GM23338 (cell line): ENCODE results near the gene IDH3B. TPM values are rescaled to one million over a fixed set of nuclear protein-coding genes. Genes with fewer than 3 reads are reported as not detected.

Experiments used
- ATAC-seq: fragments of 200-7000 bp; cut with Tn5 transposase; 3 replicates; pipeline ENCODE4 v1.9.1; 2020
- DNase-seq: peaks from one replicate; pipeline ENCODE4 v3.0.0-alpha.2; 2015; ENCODE audit warnings: low spot score
- H2AFZ ChIP-seq: fragments of 200-600 bp; sonication (generic); 2 replicates; pipeline ENCODE4 v1.8.0; 2016; ENCODE audit warnings: antibody characterized with exemption, mild to moderate bottlenecking, moderate library complexity
- H3F3A ChIP-seq: fragments of 200-600 bp; sonication (generic); replicated peaks from 2 replicates; pipeline ENCODE4 v1.8.0; 2017; ENCODE audit warnings: antibody characterized with exemption, mixed run types, low read depth
- H3K27ac ChIP-seq: fragments of 200-600 bp; sonication (generic); 2 replicates; pipeline ENCODE4 v1.6.1; 2016; ENCODE audit warnings: low read depth
- H3K27me3 ChIP-seq: fragments of 200-600 bp; sonication (generic); 2 replicates; pipeline ENCODE4 v1.8.0; 2016; ENCODE audit warnings: mild to moderate bottlenecking, mixed run types, moderate library complexity; ENCODE audit not compliant: insufficient read depth
- H3K36me3 ChIP-seq: fragments of 200-600 bp; sonication (generic); 2 replicates; pipeline ENCODE4 v1.8.0; 2016; ENCODE audit warnings: mild to moderate bottlenecking; ENCODE audit not compliant: insufficient read depth
- H3K4me1 ChIP-seq: fragments of 200-600 bp; sonication (generic); 2 replicates; pipeline ENCODE4 v1.8.0; 2016; ENCODE audit warnings: mild to moderate bottlenecking, moderate library complexity; ENCODE audit not compliant: insufficient read depth
- H3K4me2 ChIP-seq: fragments of 200-600 bp; sonication (generic); 2 replicates; pipeline ENCODE4 v1.7.1; 2017; ENCODE audit warnings: mixed run types
- H3K4me3 ChIP-seq: fragments of 200-600 bp; sonication (generic); 2 replicates; pipeline ENCODE4 v1.6.1; 2016; ENCODE audit warnings: mixed run types
- H3K79me2 ChIP-seq: fragments of 200-600 bp; sonication (generic); replicated peaks from 2 replicates; pipeline ENCODE4 v1.8.0; 2017; ENCODE audit warnings: mild to moderate bottlenecking; ENCODE audit not compliant: insufficient read depth
- H3K9me2 ChIP-seq: fragments of 200-600 bp; sonication (generic); 2 replicates; pipeline ENCODE4 v1.8.0; 2017; ENCODE audit not compliant: insufficient read depth
- H4K20me1 ChIP-seq: fragments of 200-600 bp; sonication (generic); replicated peaks from 2 replicates; pipeline ENCODE4 v1.8.0; 2017; ENCODE audit warnings: mild to moderate bottlenecking; ENCODE audit not compliant: insufficient read depth
- H3K27ac Mint-ChIP-seq: 2 replicates; pipeline ENCODE4 v1.8.0; 2020; ENCODE audit warnings: inconsistent platforms, mild to moderate bottlenecking, moderate library complexity, mixed read lengths
- H3K27me3 Mint-ChIP-seq: 3 replicates; pipeline ENCODE4 v1.8.0; 2022; ENCODE audit warnings: low read depth, mild to moderate bottlenecking, moderate library complexity, mixed read lengths, inconsistent platforms; ENCODE audit not compliant: insufficient read depth, poor library complexity
- H3K36me3 Mint-ChIP-seq: 3 replicates; pipeline ENCODE4 v1.8.0; 2021; ENCODE audit warnings: low read depth, mild to moderate bottlenecking, inconsistent platforms, moderate library complexity, mixed read lengths
- H3K4me1 Mint-ChIP-seq: 3 replicates; pipeline ENCODE4 v1.8.0; 2020; ENCODE audit warnings: mild to moderate bottlenecking, inconsistent platforms, mixed read lengths
- H3K4me3 Mint-ChIP-seq: 3 replicates; pipeline ENCODE4 v1.8.0; 2021; ENCODE audit warnings: moderate library complexity, mild to moderate bottlenecking, inconsistent platforms, mixed read lengths
- H3K9me3 Mint-ChIP-seq: 3 replicates; pipeline ENCODE4 v1.8.0; 2020; ENCODE audit warnings: moderate library complexity, mild to moderate bottlenecking, inconsistent platforms, mixed read lengths
- CREB1 ChIP-seq: fragments of 250-450 bp; sonication (Bioruptor Pico); IDR thresholded peaks from 2 replicates; pipeline ENCODE4 v1.5.0; 2020; ENCODE audit warnings: low read depth, mild to moderate bottlenecking, moderate library complexity
- EZH2 ChIP-seq: fragments of 200-600 bp; sonication (generic); IDR thresholded peaks from one replicate; pipeline ENCODE4 v1.8.0; 2017; ENCODE audit warnings: antibody characterized with exemption, mild to moderate bottlenecking, low read depth; ENCODE audit not compliant: unreplicated experiment
- EZH2phosphoT487 ChIP-seq: fragments of 200-600 bp; sonication (generic); IDR thresholded peaks from one replicate; pipeline ENCODE4 v1.8.1; 2018; ENCODE audit warnings: antibody characterized with exemption; ENCODE audit not compliant: unreplicated experiment
- JUNB ChIP-seq: IDR thresholded peaks from one replicate; pipeline ENCODE4 v1.6.1; 2016; ENCODE audit warnings: antibody characterized with exemption; ENCODE audit not compliant: unreplicated experiment
- NANOG ChIP-seq: IDR thresholded peaks from 2 replicates; pipeline ENCODE4 v1.6.1; 2016; ENCODE audit warnings: antibody characterized with exemption, borderline replicate concordance
- POLR2AphosphoS5 ChIP-seq: IDR thresholded peaks from 2 replicates; pipeline ENCODE4 v1.6.1; 2016; ENCODE audit warnings: antibody characterized with exemption, low read depth
- STAT1 ChIP-seq: IDR thresholded peaks from one replicate; pipeline ENCODE4 v1.6.1; 2016; ENCODE audit warnings: antibody characterized with exemption; ENCODE audit not compliant: unreplicated experiment
- ZNF114 ChIP-seq: fragments of 250-450 bp; sonication (Bioruptor Pico); IDR thresholded peaks from 2 replicates; pipeline ENCODE4 v1.5.0; 2020; ENCODE audit warnings: mild to moderate bottlenecking, moderate library complexity
- ZNF331 ChIP-seq: fragments of 250-450 bp; sonication (Bioruptor Pico); IDR thresholded peaks from 2 replicates; pipeline ENCODE4 v1.5.0; 2020; ENCODE audit warnings: low read depth, mild to moderate bottlenecking, moderate library complexity
- polyA plus RNA-seq: library from polyadenylated mRNA; unstranded; fragments of >200 nt; fragmentation: Nextera tagmentation; extraction: Ambion mirVana; gene quantifications from 2 replicates; pipeline ENCODE4 v1.2.1, GENCODE V29; 2016
- total RNA-seq: library from RNA; depleted of rRNA; stranded (reverse); fragments of >200 nt; shearing (Covaris generic); gene quantifications from 2 replicates; pipeline ENCODE4 v1.2.3, GENCODE V29; 2014
- TF ChIP-seq, protein P1 (sequence below): IDR thresholded peaks from one replicate; pipeline ENCODE4 v1.6.1; 2018; ENCODE audit warnings: antibody characterized with exemption; ENCODE audit not compliant: unreplicated experiment
- TF ChIP-seq, protein P2 (sequence below), 2 experiments: fragments of 200-600 bp in 1 of 2; sonication (generic) in 1 of 2; conservative IDR thresholded peaks; 2 replicates each; pipeline versions ENCODE4 v1.5.1 to v1.6.1; 2016 to 2017; ENCODE audit warnings: antibody characterized with exemption in 2 of 2, low read depth in 2 of 2, mild to moderate bottlenecking in 2 of 2, moderate library complexity in 1 of 2

IDH3B gene
- total and polyA plus RNA-seq, 2 experiments from 2014 or later, result 87.1 to 126 TPM

DNA sequence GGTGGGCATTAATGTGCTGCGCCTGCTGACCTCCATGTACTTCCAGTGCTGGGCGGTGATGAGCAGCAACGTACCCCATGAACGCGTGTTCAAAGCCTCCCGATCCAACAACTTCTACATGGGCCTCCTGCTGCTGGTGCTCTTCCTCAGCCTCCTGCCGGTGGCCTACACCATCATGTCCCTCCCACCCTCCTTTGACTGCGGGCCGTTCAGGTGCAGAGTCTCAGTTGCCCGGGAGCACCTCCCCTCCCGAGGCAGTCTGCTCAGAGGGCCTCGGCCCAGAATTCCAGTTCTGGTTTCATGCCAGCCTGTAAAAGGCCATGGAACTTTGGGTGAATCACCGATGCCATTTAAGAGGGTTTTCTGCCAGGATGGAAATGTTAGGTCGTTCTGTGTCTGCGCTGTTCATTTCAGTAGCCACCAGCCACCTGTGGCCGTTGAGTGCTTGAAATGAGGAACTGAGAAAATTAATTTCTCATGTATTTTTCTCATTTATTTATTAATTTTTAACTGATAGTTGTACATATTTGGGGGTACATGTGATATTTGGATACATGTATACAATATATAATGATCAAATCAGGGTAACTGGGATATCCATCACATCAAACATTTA is 46.8 kb downstream of the IDH3B start:
- H3K9me3 Mint-ChIP-seq, result no peaks in the 10 kb centered on the region; the same call in 2 of the 3 replicates
- peaks cover 9% of the 10 kb centered on the region for H3K27me3 Mint-ChIP-seq
- no peak for DNase-seq
- H3K9me2 ChIP-seq, result 0 out of 2 replicates have a peak, but pooled peaks cover 6% of the 10 kb centered on the region
- H4K20me1 ChIP-seq, result no peaks in the 10 kb centered on the region
- H3K4me2 ChIP-seq, result no peak overlapping the region
- no peaks in the 10 kb centered on the region for H3K79me2 ChIP-seq
- H3F3A ChIP-seq, result no peaks in the 10 kb centered on the region
- H3K4me1 ChIP-seq, result no peaks in the 10 kb centered on the region
- no peaks in the 10 kb centered on the region for H3K36me3 Mint-ChIP-seq
- no peak overlapping the region for H3K27ac ChIP-seq
- no peak overlapping the region for H3K4me3 ChIP-seq
- H2AFZ ChIP-seq, result no peak overlapping the region
- no peaks in the 10 kb centered on the region for H3K36me3 ChIP-seq
- no peaks in the 10 kb centered on the region for H3K27me3 ChIP-seq
- no peak overlapping the region for H3K27ac Mint-ChIP-seq
- TF ChIP-seq EZH2phosphoT487 (no peak), EZH2 (no peak), JUNB (no peak), ZNF114 (no peak), NANOG (no peak), ZNF331 (CRISPR knock-in tag) (no peak), STAT1 (no peak), POLR2AphosphoS5 (no peak), CREB1 (CRISPR knock-in tag) (no peak)
- TF ChIP-seq, protein P1, sequence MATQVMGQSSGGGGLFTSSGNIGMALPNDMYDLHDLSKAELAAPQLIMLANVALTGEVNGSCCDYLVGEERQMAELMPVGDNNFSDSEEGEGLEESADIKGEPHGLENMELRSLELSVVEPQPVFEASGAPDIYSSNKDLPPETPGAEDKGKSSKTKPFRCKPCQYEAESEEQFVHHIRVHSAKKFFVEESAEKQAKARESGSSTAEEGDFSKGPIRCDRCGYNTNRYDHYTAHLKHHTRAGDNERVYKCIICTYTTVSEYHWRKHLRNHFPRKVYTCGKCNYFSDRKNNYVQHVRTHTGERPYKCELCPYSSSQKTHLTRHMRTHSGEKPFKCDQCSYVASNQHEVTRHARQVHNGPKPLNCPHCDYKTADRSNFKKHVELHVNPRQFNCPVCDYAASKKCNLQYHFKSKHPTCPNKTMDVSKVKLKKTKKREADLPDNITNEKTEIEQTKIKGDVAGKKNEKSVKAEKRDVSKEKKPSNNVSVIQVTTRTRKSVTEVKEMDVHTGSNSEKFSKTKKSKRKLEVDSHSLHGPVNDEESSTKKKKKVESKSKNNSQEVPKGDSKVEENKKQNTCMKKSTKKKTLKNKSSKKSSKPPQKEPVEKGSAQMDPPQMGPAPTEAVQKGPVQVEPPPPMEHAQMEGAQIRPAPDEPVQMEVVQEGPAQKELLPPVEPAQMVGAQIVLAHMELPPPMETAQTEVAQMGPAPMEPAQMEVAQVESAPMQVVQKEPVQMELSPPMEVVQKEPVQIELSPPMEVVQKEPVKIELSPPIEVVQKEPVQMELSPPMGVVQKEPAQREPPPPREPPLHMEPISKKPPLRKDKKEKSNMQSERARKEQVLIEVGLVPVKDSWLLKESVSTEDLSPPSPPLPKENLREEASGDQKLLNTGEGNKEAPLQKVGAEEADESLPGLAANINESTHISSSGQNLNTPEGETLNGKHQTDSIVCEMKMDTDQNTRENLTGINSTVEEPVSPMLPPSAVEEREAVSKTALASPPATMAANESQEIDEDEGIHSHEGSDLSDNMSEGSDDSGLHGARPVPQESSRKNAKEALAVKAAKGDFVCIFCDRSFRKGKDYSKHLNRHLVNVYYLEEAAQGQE, result no peak
- TF ChIP-seq, protein P2, sequence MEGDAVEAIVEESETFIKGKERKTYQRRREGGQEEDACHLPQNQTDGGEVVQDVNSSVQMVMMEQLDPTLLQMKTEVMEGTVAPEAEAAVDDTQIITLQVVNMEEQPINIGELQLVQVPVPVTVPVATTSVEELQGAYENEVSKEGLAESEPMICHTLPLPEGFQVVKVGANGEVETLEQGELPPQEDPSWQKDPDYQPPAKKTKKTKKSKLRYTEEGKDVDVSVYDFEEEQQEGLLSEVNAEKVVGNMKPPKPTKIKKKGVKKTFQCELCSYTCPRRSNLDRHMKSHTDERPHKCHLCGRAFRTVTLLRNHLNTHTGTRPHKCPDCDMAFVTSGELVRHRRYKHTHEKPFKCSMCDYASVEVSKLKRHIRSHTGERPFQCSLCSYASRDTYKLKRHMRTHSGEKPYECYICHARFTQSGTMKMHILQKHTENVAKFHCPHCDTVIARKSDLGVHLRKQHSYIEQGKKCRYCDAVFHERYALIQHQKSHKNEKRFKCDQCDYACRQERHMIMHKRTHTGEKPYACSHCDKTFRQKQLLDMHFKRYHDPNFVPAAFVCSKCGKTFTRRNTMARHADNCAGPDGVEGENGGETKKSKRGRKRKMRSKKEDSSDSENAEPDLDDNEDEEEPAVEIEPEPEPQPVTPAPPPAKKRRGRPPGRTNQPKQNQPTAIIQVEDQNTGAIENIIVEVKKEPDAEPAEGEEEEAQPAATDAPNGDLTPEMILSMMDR (conservative IDR thresholded peaks at IDR 0.05; ENCODE audit: low read depth in 2 of 2), result no peak
- no peaks in the 10 kb centered on the region for H3K4me1 Mint-ChIP-seq
- H3K4me3 Mint-ChIP-seq, result no peak overlapping the region
- no peak for ATAC-seq

DNA sequence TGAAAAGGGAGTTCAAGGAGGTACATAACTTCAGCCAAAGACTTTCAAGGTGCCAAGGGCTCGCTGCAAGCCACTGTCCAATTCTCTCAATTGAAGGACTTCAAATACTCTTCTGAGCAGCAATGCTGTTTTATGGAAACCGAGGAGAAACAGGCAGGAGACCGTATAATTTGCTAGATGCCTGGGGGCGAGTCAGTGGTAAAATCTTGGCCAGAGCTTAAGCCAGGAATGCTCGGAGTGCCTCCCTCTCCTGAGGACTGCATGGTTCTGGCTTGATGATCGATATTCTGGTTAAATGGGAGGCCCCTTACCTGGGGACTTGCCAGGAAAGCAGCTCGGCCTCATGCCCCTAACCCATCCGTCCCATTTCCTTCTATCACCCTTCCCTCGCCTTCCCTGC is 47.4 kb downstream of the IDH3B start:
- Histone ChIP-seq H3K9me2 (0 out of 2 replicates have a peak, but pooled peaks cover 6% of the 10 kb centered on the region), H3K4me1 (no peaks in the 10 kb centered on the region), H3K4me3 (no peak overlapping the region), H4K20me1 (no peaks in the 10 kb centered on the region), H3K27me3 (no peaks in the 10 kb centered on the region), H2AFZ (no peak overlapping the region), H3F3A (no peaks in the 10 kb centered on the region), H3K4me2 (no peak overlapping the region), H3K36me3 (no peaks in the 10 kb centered on the region), H3K79me2 (no peaks in the 10 kb centered on the region), H3K27ac (no peak overlapping the region)
- H3K4me1 Mint-ChIP-seq, result no peaks in the 10 kb centered on the region
- no peaks in the 10 kb centered on the region for H3K36me3 Mint-ChIP-seq
- H3K27ac Mint-ChIP-seq, result no peak overlapping the region
- no peak overlapping the region for H3K4me3 Mint-ChIP-seq
- peaks cover 9% of the 10 kb centered on the region for H3K27me3 Mint-ChIP-seq
- no peak for DNase-seq
- ATAC-seq, result no peak
- H3K9me3 Mint-ChIP-seq, result no peaks in the 10 kb centered on the region; the same call in 2 of the 3 replicates
- TF ChIP-seq, protein P2 (conservative IDR thresholded peaks at IDR 0.05; ENCODE audit: low read depth in 2 of 2), result no peak
- TF ChIP-seq, protein P1, result no peak
